ENCODE measurements around the gene GTF2A1.

GRCh38 chr14:81269979-81270375, 49.2 kb upstream of the GTF2A1 start:
- TF ChIP-seq CTCF (IDR thresholded peaks at IDR 0.05), result no peak
- no peak for TF ChIP-seq POLR2A (IDR thresholded peaks at IDR 0.05)

Data from transverse colon (tissue), 3 donors.